Upper lobe of left lung (tissue), 6 donors: ENCODE results near the gene HCN3. TPM values are rescaled to one million over a fixed set of nuclear protein-coding genes. Genes with fewer than 3 reads are reported as not detected.

Experiments
- ATAC-seq, 2 donors: fragments of 200-7000 bp; cut with Tn5 transposase; one replicate each; pipeline ENCODE4 v1.9.1; 2022; ENCODE audit warnings: mild to moderate bottlenecking in 2 of 2, moderate library complexity in 2 of 2; ENCODE audit not compliant: low FRiP score in 2 of 2
- DNase-seq, 2 donors: peaks; one replicate each; pipeline ENCODE4 v3.0.0-alpha.2; 2019 to 2020
- H3K27ac ChIP-seq, 4 donors: fragments of 200-600 bp; sonication (generic); one replicate each; pipeline ENCODE4 v1.5.1; 2016 to 2019
- H3K27me3 ChIP-seq, 4 donors: fragments of 200-600 bp; sonication (generic); one replicate each; pipeline ENCODE4 v1.5.1; 2017 to 2019
- H3K36me3 ChIP-seq, 4 donors: fragments of 200-600 bp; sonication (generic); one replicate each; pipeline ENCODE4 v1.5.1; 2016 to 2019
- H3K4me1 ChIP-seq, 4 donors: fragments of 200-600 bp; sonication (generic); one replicate each; pipeline ENCODE4 v1.5.1; 2018 to 2019
- H3K4me3 ChIP-seq, 4 donors: fragments of 200-600 bp; sonication (generic); one replicate each; pipeline ENCODE4 v1.5.1; 2017 to 2019; ENCODE audit warnings: mild to moderate bottlenecking in 2 of 4, moderate library complexity in 1 of 4
- H3K9me3 ChIP-seq, 4 donors: fragments of 200-600 bp; sonication (generic); one replicate each; pipeline ENCODE4 v1.5.1; 2018 to 2019
- CTCF ChIP-seq, 6 experiments: fragments of 450-650 bp in 4 of 6; fragments of 200-600 bp in 2 of 6; sonication (generic) in 2 of 6; IDR thresholded peaks; one replicate each; pipeline ENCODE4 v1.5.1; 2016 to 2019; ENCODE audit warnings: antibody characterized with exemption in 6 of 6
- EP300 ChIP-seq, 4 donors: sonication (generic); formaldehyde crosslinking; IDR thresholded peaks; one replicate each; pipeline ENCODE4 v1.5.1; 2017; ENCODE audit warnings: antibody characterized with exemption in 4 of 4, control low read depth in 2 of 4
- POLR2A ChIP-seq, 4 donors: fragments of 450-650 bp; IDR thresholded peaks; one replicate each; pipeline ENCODE4 v1.5.1; 2016 to 2017; ENCODE audit warnings: antibody characterized with exemption in 4 of 4, mild to moderate bottlenecking in 2 of 4
- POLR2AphosphoS5 ChIP-seq, 2 donors: sonication (generic); formaldehyde crosslinking; IDR thresholded peaks; one replicate each; pipeline ENCODE4 v1.5.1; 2017; ENCODE audit warnings: antibody characterized with exemption in 2 of 2
- WGBS, 2 donors: methylation state at CpG; one replicate each; pipeline ENCODE4 v1.1.5; 2017 to 2018; 5-methylcytosine and 5-hydroxymethylcytosine counted together
- total RNA-seq, 6 donors: library from RNA; depleted of rRNA in 4 of 6; stranded (reverse); fragments of >200 nt in 4 of 6; gene quantifications; one replicate each; pipeline versions ENCODE4 v1.1.0 to v1.2.1, GENCODE V29; 2016 to 2021
- donor health status: DM: no; HTN: no; CAD: no; lungs with moderate emphysema.
- donor health status: DM: no; HTN: yes; CAD: no; lungs with severe emphysema.

HCN3 gene
- total RNA-seq, 6 donors from 2014 or later = 1.1 to 6.3 (median 2.6) TPM

GRCh38 chr1:155250633-155251449 is 26.4 kb upstream of the HCN3 start:
- Histone ChIP-seq H3K4me1 (peaks cover 23 to 33% (median 27%) of the 10 kb centered on the region in 4 donors), H3K4me3 (peak overlapping the region in 3 of 4 donors; percentile 8 to 43 (median 36)), H3K27me3 (no peaks in the 10 kb centered on the region), H3K27ac (peak overlapping the region; percentile 37 to 84 (median 50)), H3K36me3 (peaks cover 0 to 17% (median 13%) of the 10 kb centered on the region in 4 donors), H3K9me3 (no peaks in the 10 kb centered on the region)
- TF ChIP-seq POLR2AphosphoS5 (IDR thresholded peaks at IDR 0.05) (peak; percentile 14 to 32), EP300 (IDR thresholded peaks at IDR 0.05) (no peak), CTCF (IDR thresholded peaks at IDR 0.05) (peak; percentile 98 to 100 (median 99))
- ATAC-seq (peak; percentile 93 to 96), DNase-seq (peak; percentile 96 to 97)
- WGBS, 2 donors = 33 to 48% methylated on average over 8 of the region's 23 CpGs

DNA sequence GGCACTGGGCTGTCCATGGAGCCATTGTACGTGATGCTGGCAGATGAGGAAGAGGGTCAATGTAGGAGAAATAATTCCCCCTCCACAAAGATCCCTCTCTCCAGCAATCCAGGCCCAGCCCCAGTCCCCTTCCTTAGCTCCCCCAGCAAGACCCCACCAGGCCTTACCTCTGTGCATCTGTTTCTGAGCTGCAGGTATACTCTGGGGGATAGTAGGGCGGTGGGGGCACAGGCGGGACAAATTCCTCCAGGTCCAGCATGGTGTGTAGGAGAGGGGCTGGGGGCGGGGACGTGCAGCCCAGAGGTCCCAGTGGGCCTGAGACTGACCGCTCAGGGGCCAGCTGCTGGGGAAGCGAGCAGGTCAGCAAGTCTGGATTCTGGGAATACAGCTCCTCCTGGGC is 25.7 kb upstream of the HCN3 start:
- no peak overlapping the region for H3K27ac ChIP-seq

GRCh38 chr1:155253208-155253607 is 24.1 kb upstream of the HCN3 start:
- Histone ChIP-seq H3K4me1 (peaks cover 29 to 39% (median 33%) of the 10 kb centered on the region in 4 donors), H3K4me3 (no peak overlapping the region), H3K27me3 (no peaks in the 10 kb centered on the region), H3K9me3 (no peaks in the 10 kb centered on the region), H3K36me3 (peaks cover 0 to 19% (median 3%) of the 10 kb centered on the region in 4 donors), H3K27ac (no peak overlapping the region)
- ATAC-seq (no peak), DNase-seq (no peak)
- 85 to 91% methylated on average over 5 of the region's 5 CpGs for WGBS, 2 donors
- TF ChIP-seq POLR2A (IDR thresholded peaks at IDR 0.05) (no peak), POLR2AphosphoS5 (IDR thresholded peaks at IDR 0.05) (no peak), CTCF (IDR thresholded peaks at IDR 0.05) (no peak), EP300 (IDR thresholded peaks at IDR 0.05) (no peak)

More for the DNA sequence above, 25.7 kb upstream of the HCN3 start:
- DNase-seq = no peak
- TF ChIP-seq POLR2A (IDR thresholded peaks at IDR 0.05) = no peak
- TF ChIP-seq CTCF (IDR thresholded peaks at IDR 0.05) = no peak
- no peak for TF ChIP-seq POLR2AphosphoS5 (IDR thresholded peaks at IDR 0.05)
- TF ChIP-seq EP300 (IDR thresholded peaks at IDR 0.05) = no peak
- peaks cover 0 to 17% (median 13%) of the 10 kb centered on the region in 4 donors for H3K36me3 ChIP-seq
- WGBS, 2 donors = 92 to 95% methylated on average over 6 of the region's 7 CpGs
- peaks cover 29 to 39% (median 33%) of the 10 kb centered on the region in 4 donors for H3K4me1 ChIP-seq
- no peaks in the 10 kb centered on the region for H3K9me3 ChIP-seq
- no peak for ATAC-seq
- H3K4me3 ChIP-seq = no peak overlapping the region
- no peaks in the 10 kb centered on the region for H3K27me3 ChIP-seq

DNA sequence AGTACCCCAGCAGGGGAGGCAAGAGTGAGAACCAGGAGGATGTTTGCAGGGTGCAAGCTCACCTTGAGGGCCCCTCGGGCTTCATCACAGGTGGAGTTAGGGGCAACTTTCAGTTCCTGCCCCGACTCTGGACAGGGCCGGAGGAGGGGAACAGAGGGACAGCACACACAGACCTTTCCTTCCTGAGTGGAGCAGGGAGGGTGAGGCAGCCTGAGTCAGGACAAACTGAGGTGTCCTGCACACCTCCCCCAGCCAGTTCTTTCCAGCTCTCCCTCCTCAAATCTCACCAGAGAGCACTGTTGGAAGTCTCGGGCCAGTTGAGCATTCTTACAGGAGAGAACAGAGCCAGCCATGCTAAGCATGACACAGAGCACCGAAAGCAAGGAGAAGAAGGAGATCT is 23.5 kb upstream of the HCN3 start:
- peak overlapping the region in 2 of 4 donors; percentile 61 to 78 for H3K4me3 ChIP-seq

More for the DNA sequence above, 23.5 kb upstream of the HCN3 start:
- ATAC-seq (no peak), DNase-seq (no peak)
- TF ChIP-seq CTCF (IDR thresholded peaks at IDR 0.05) (no peak), POLR2AphosphoS5 (IDR thresholded peaks at IDR 0.05) (no peak), EP300 (IDR thresholded peaks at IDR 0.05) (no peak), POLR2A (IDR thresholded peaks at IDR 0.05) (no peak)
- H3K27me3 ChIP-seq = no peaks in the 10 kb centered on the region
- 62 to 66% methylated on average over 5 of the region's 5 CpGs for WGBS, 2 donors
- H3K4me1 ChIP-seq = peaks cover 29 to 39% (median 33%) of the 10 kb centered on the region in 4 donors
- H3K27ac ChIP-seq = peak overlapping the region in 3 of 4 donors; percentile 95 to 97 (median 96)
- H3K36me3 ChIP-seq = peaks cover 0 to 22% (median 6%) of the 10 kb centered on the region in 4 donors
- H3K9me3 ChIP-seq = no peaks in the 10 kb centered on the region
